ENCODE data around the gene TFIP11. TPM values are rescaled to one million over a fixed set of nuclear protein-coding genes. Genes with fewer than 3 reads are reported as not detected.

TFIP11 gene
- total and polyA plus RNA-seq, 4 donors: 14.3 to 31.7 (median 24.6) TPM

DNA sequence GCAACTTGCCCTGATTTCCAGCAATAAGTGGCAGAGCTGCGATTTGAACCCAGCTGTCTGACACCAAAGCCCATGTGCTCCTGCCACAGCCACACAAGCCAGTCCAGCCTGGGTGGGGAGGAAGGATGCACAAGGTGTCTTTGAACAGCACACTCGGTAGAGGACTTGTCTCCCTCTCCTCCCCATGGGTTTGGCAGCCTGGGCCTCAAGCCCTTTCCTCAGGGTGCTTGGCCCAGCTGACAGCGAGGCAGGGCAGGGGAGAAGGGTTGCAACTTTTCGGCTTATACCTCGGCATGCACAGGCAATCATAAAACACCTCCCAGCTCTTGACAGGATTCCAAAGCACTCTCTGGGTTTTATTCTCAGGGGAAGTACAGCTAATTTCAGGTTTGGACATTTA is 63.9 kb downstream of the TFIP11 start:
- WGBS: 83% methylated on average over 5 of the region's 5 CpGs

DNA sequence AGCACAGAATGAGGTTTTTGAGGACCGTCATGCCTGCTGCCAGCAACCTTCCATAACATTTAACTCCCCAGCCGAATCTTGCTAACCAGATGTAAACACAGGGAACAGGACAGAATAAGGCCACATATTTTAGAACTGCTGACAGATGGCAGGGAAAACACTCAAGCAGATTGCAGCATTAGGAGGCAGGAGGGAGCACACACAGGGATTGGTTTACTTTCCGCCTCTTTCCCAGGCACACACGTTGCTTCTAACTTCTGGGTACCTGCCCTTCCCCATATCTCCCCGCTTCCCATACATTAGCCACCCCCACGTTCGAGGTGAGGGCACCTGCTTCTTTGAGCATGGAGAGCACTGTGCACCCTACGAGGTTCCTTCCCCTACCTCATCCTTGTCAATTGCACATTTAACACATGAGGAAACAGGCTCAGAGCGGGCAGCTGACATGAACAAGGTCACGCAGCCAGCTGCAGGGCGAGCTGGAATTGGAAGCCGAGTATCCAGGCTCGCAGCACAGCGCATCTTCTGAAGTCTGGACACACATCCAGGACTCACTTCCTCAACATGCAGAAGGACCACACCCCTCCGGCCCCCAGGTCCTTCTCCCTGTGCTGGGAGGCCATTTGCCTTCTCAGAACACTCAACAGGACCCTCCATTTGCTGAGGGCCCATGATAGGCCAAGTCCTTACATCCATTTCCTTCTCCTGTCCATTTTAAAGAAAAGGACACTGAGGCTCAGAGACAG is 64.5 kb downstream of the TFIP11 start:
- H3K4me3 ChIP-seq (ENCODE audit: low read depth in 1 of 3, low read length in 3 of 3): no peak overlapping the region
- WGBS: 83% methylated on average over 15 of the region's 15 CpGs
- DNase-seq (ENCODE audit: low spot score): no peak
- TF ChIP-seq EGR1 (IDR thresholded peaks at IDR 0.05; ENCODE audit: low read depth in 2 of 2) (no peak), NR2F2 (IDR thresholded peaks at IDR 0.05) (no peak), FOXA2 (IDR thresholded peaks at IDR 0.05) (no peak), HNF4A (conservative IDR thresholded peaks at IDR 0.05) (no peak), GABPA (IDR thresholded peaks at IDR 0.05 in 1 of 2, conservative IDR thresholded peaks at IDR 0.05 in 1 of 2) (no peak), TAF1 (conservative IDR thresholded peaks at IDR 0.05) (no peak), JUND (IDR thresholded peaks at IDR 0.05) (no peak), HNF4G (IDR thresholded peaks at IDR 0.05) (no peak), RXRA (IDR thresholded peaks at IDR 0.05) (no peak), SP1 (IDR thresholded peaks at IDR 0.05) (no peak), FOXA1 (IDR thresholded peaks at IDR 0.05) (no peak)
- TF ChIP-seq, protein P1, sequence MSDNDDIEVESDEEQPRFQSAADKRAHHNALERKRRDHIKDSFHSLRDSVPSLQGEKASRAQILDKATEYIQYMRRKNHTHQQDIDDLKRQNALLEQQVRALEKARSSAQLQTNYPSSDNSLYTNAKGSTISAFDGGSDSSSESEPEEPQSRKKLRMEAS (IDR thresholded peaks at IDR 0.05): no peak
- TF ChIP-seq, protein P2, sequence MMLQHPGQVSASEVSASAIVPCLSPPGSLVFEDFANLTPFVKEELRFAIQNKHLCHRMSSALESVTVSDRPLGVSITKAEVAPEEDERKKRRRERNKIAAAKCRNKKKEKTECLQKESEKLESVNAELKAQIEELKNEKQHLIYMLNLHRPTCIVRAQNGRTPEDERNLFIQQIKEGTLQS (IDR thresholded peaks at IDR 0.05): no peak
- TF ChIP-seq, protein P3, sequence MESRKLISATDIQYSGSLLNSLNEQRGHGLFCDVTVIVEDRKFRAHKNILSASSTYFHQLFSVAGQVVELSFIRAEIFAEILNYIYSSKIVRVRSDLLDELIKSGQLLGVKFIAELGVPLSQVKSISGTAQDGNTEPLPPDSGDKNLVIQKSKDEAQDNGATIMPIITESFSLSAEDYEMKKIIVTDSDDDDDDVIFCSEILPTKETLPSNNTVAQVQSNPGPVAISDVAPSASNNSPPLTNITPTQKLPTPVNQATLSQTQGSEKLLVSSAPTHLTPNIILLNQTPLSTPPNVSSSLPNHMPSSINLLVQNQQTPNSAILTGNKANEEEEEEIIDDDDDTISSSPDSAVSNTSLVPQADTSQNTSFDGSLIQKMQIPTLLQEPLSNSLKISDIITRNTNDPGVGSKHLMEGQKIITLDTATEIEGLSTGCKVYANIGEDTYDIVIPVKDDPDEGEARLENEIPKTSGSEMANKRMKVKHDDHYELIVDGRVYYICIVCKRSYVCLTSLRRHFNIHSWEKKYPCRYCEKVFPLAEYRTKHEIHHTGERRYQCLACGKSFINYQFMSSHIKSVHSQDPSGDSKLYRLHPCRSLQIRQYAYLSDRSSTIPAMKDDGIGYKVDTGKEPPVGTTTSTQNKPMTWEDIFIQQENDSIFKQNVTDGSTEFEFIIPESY (IDR thresholded peaks at IDR 0.05): no peak
- TF ChIP-seq, protein P4, sequence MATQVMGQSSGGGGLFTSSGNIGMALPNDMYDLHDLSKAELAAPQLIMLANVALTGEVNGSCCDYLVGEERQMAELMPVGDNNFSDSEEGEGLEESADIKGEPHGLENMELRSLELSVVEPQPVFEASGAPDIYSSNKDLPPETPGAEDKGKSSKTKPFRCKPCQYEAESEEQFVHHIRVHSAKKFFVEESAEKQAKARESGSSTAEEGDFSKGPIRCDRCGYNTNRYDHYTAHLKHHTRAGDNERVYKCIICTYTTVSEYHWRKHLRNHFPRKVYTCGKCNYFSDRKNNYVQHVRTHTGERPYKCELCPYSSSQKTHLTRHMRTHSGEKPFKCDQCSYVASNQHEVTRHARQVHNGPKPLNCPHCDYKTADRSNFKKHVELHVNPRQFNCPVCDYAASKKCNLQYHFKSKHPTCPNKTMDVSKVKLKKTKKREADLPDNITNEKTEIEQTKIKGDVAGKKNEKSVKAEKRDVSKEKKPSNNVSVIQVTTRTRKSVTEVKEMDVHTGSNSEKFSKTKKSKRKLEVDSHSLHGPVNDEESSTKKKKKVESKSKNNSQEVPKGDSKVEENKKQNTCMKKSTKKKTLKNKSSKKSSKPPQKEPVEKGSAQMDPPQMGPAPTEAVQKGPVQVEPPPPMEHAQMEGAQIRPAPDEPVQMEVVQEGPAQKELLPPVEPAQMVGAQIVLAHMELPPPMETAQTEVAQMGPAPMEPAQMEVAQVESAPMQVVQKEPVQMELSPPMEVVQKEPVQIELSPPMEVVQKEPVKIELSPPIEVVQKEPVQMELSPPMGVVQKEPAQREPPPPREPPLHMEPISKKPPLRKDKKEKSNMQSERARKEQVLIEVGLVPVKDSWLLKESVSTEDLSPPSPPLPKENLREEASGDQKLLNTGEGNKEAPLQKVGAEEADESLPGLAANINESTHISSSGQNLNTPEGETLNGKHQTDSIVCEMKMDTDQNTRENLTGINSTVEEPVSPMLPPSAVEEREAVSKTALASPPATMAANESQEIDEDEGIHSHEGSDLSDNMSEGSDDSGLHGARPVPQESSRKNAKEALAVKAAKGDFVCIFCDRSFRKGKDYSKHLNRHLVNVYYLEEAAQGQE (IDR thresholded peaks at IDR 0.05): no peak

More for the DNA sequence above, 63.9 kb downstream of the TFIP11 start:
- peaks cover 1 to 30% (median 17%) of the 10 kb centered on the region in 4 donors for H3K36me3 ChIP-seq (ENCODE audit: control insufficient read depth in 4 of 4, insufficient read depth in 3 of 4, low read depth in 1 of 4, low read length in 3 of 4)
- H3K9ac ChIP-seq (ENCODE audit: low read depth in 1 of 2, low read length in 2 of 2): no peak overlapping the region
- H3K27ac ChIP-seq (ENCODE audit: low read depth in 1 of 2, low read length in 2 of 2): no peak overlapping the region
- TF ChIP-seq RXRA (IDR thresholded peaks at IDR 0.05) (no peak), GABPA (IDR thresholded peaks at IDR 0.05 in 1 of 2, conservative IDR thresholded peaks at IDR 0.05 in 1 of 2) (no peak), JUND (IDR thresholded peaks at IDR 0.05) (no peak), NR2F2 (IDR thresholded peaks at IDR 0.05) (no peak), RAD21 (IDR thresholded peaks at IDR 0.05) (no peak), HNF4A (conservative IDR thresholded peaks at IDR 0.05) (no peak), HNF4G (IDR thresholded peaks at IDR 0.05) (no peak), EGR1 (IDR thresholded peaks at IDR 0.05; ENCODE audit: low read depth in 2 of 2) (no peak), YY1 (IDR thresholded peaks at IDR 0.05) (no peak)
- TF ChIP-seq, protein P2 (IDR thresholded peaks at IDR 0.05): no peak
- TF ChIP-seq, protein P5, sequence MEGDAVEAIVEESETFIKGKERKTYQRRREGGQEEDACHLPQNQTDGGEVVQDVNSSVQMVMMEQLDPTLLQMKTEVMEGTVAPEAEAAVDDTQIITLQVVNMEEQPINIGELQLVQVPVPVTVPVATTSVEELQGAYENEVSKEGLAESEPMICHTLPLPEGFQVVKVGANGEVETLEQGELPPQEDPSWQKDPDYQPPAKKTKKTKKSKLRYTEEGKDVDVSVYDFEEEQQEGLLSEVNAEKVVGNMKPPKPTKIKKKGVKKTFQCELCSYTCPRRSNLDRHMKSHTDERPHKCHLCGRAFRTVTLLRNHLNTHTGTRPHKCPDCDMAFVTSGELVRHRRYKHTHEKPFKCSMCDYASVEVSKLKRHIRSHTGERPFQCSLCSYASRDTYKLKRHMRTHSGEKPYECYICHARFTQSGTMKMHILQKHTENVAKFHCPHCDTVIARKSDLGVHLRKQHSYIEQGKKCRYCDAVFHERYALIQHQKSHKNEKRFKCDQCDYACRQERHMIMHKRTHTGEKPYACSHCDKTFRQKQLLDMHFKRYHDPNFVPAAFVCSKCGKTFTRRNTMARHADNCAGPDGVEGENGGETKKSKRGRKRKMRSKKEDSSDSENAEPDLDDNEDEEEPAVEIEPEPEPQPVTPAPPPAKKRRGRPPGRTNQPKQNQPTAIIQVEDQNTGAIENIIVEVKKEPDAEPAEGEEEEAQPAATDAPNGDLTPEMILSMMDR (IDR thresholded peaks at IDR 0.05; ENCODE audit: low read depth, low read length, missing input control): no peak
- TF ChIP-seq, protein P3 (IDR thresholded peaks at IDR 0.05): no peak
- DNase-seq (ENCODE audit: low spot score): no peak
- H3K4me3 ChIP-seq (ENCODE audit: low read depth in 1 of 3, low read length in 3 of 3): no peak overlapping the region
- H3K4me1 ChIP-seq (ENCODE audit: control insufficient read depth in 4 of 4, insufficient read depth in 4 of 4, low read length in 3 of 4): no peaks in the 10 kb centered on the region
- H3K9me3 ChIP-seq (ENCODE audit: control insufficient read depth in 4 of 4, low read length in 3 of 4): no peaks in the 10 kb centered on the region
- no peaks in the 10 kb centered on the region for H3K27me3 ChIP-seq (ENCODE audit: control insufficient read depth in 4 of 4, insufficient read depth in 4 of 4, low read length in 3 of 4)

More for the DNA sequence above, 64.5 kb downstream of the TFIP11 start:
- H3K36me3 ChIP-seq (ENCODE audit: control insufficient read depth in 4 of 4, insufficient read depth in 3 of 4, low read depth in 1 of 4, low read length in 3 of 4): peaks cover 1 to 25% (median 14%) of the 10 kb centered on the region in 4 donors
- no peak overlapping the region for H3K9ac ChIP-seq (ENCODE audit: low read depth in 1 of 2, low read length in 2 of 2)
- H3K27ac ChIP-seq (ENCODE audit: low read depth in 1 of 2, low read length in 2 of 2): no peak overlapping the region
- no peaks in the 10 kb centered on the region for H3K4me1 ChIP-seq (ENCODE audit: control insufficient read depth in 4 of 4, insufficient read depth in 4 of 4, low read length in 3 of 4)
- no peaks in the 10 kb centered on the region for H3K9me3 ChIP-seq (ENCODE audit: control insufficient read depth in 4 of 4, low read length in 3 of 4)
- no peaks in the 10 kb centered on the region for H3K27me3 ChIP-seq (ENCODE audit: control insufficient read depth in 4 of 4, insufficient read depth in 4 of 4, low read length in 3 of 4)

Data from liver (tissue), 9 donors.